Measurements from ENCODE around the gene VEGFD.

VEGFD gene

GRCh38 chrX:15301924-15302323 is 82.3 kb downstream of the VEGFD start:
- DNase-seq (ENCODE audit: extremely low read depth, low read depth) = no peak
- TF ChIP-seq CTCF (IDR thresholded peaks at IDR 0.05; ENCODE audit: low read depth, low read length, missing control alignments) = no peak
- no peak overlapping the region for H3K4me3 ChIP-seq (replicated peaks; ENCODE audit: low read depth, low read length)

GRCh38 chrX:15299941-15300851 is 84.0 kb downstream of the VEGFD start:
- DNase-seq (ENCODE audit: extremely low read depth, low read depth) = no peak
- TF ChIP-seq CTCF (IDR thresholded peaks at IDR 0.05; ENCODE audit: low read depth, low read length, missing control alignments) = peak; percentile 22
- H3K4me3 ChIP-seq (replicated peaks; ENCODE audit: low read depth, low read length) = no peak overlapping the region

GRCh38 chrX:15298780-15299179 is 85.4 kb downstream of the VEGFD start:
- TF ChIP-seq CTCF (IDR thresholded peaks at IDR 0.05; ENCODE audit: low read depth, low read length, missing control alignments) = no peak
- H3K4me3 ChIP-seq (replicated peaks; ENCODE audit: low read depth, low read length) = no peak overlapping the region
- DNase-seq (ENCODE audit: extremely low read depth, low read depth) = no peak

GRCh38 chrX:15298201-15298600 is 86.0 kb downstream of the VEGFD start:
- TF ChIP-seq CTCF (IDR thresholded peaks at IDR 0.05; ENCODE audit: low read depth, low read length, missing control alignments) = no peak
- no peak for DNase-seq (ENCODE audit: extremely low read depth, low read depth)
- H3K4me3 ChIP-seq (replicated peaks; ENCODE audit: low read depth, low read length) = no peak overlapping the region

Data from HFF-Myc (cell line).